GM12874 (cell line): ENCODE data around the gene FAHD1.

Experiments used
- TF ChIP-seq, protein P1 (sequence below): IDR thresholded peaks from 2 replicates; pipeline ENCODE4 v1.5.1; 2011; ENCODE audit warnings: low read depth, mild to moderate bottlenecking, control low read depth, low read length, moderate library complexity; ENCODE audit not compliant: insufficient read depth

Gene FAHD1

DNA sequence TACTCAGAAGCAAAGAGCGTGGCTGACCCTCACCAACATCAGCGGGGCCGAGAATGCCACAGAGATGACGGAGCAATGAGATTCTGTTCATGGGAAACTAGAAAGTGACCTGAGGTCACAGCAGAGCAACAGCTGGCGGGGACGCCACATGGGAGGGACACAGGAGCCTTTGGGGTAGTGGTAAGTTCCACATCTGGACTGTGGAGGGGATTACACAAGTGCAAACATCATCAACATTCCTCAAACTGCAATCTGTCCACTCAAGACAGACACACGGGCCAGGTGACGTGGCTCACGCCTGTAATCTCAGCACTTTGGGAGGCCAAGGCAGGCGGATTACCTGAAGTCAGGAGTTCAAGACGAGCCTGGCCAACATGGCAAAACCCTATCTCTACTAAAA, 11.5 kb upstream of the FAHD1 start:
- TF ChIP-seq, protein P1, sequence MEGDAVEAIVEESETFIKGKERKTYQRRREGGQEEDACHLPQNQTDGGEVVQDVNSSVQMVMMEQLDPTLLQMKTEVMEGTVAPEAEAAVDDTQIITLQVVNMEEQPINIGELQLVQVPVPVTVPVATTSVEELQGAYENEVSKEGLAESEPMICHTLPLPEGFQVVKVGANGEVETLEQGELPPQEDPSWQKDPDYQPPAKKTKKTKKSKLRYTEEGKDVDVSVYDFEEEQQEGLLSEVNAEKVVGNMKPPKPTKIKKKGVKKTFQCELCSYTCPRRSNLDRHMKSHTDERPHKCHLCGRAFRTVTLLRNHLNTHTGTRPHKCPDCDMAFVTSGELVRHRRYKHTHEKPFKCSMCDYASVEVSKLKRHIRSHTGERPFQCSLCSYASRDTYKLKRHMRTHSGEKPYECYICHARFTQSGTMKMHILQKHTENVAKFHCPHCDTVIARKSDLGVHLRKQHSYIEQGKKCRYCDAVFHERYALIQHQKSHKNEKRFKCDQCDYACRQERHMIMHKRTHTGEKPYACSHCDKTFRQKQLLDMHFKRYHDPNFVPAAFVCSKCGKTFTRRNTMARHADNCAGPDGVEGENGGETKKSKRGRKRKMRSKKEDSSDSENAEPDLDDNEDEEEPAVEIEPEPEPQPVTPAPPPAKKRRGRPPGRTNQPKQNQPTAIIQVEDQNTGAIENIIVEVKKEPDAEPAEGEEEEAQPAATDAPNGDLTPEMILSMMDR: no peak

DNA sequence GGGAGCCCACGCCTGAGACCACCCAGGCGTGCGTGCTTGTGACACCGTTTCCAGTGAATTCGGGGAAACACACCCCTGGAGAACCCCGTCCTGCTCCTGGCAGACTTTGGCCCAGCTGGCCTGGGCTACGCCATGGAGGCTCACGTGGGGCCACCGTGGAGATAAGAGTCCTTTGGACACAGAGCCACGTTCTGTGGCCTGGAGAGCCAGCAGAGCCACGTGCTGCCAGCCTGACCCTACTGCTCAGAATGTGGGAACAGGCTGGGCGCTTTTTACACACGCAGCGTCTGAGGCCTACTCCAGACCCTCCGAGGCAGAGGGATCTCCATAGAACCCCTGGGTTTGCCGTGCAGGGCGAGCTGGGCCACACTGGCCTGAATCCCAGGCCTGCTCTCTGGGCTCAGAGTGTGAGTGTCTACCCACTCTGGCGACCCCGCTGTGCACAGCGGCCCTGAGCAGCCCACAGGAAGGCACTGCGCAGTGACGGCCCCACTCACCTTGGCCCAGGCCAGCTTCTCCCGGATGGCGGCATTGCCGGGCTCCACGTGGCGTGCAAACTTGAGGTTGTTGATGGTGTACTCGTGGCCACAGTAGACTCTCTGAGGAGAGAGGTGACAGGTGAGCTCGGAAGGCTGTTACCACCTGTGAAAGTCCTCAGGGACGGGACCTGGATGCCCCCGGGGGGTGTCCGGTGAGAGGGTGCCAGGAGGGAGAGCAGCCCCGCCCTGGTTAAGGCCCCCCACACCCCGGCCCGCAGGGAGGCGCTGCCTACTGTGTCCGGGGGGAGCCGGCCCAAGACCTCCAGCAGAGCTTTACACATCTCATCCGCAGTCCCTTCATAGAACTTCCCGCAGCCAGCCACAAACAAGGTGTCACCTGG, 10.4 kb upstream of the FAHD1 start:
- TF ChIP-seq, protein P1: no peak

DNA sequence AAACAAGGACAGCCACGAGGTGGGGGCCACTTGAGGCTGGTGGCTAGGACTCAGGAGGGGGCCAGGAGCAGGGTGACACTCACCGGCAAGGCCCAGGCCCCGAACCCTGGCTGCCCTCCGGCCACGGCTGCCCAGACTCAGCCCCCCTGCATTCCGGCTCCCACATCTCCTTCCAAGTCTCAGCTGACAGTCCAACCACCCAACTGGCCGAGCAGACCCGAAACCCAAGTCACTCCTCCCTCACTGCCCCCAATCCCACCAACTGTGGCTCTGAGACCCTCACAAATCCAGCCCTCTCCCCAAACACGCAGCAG, 9.8 kb upstream of the FAHD1 start:
- TF ChIP-seq, protein P1: no peak

GRCh38 chr16:1817716-1818115, 9.3 kb upstream of the FAHD1 start:
- TF ChIP-seq, protein P1: no peak

DNA sequence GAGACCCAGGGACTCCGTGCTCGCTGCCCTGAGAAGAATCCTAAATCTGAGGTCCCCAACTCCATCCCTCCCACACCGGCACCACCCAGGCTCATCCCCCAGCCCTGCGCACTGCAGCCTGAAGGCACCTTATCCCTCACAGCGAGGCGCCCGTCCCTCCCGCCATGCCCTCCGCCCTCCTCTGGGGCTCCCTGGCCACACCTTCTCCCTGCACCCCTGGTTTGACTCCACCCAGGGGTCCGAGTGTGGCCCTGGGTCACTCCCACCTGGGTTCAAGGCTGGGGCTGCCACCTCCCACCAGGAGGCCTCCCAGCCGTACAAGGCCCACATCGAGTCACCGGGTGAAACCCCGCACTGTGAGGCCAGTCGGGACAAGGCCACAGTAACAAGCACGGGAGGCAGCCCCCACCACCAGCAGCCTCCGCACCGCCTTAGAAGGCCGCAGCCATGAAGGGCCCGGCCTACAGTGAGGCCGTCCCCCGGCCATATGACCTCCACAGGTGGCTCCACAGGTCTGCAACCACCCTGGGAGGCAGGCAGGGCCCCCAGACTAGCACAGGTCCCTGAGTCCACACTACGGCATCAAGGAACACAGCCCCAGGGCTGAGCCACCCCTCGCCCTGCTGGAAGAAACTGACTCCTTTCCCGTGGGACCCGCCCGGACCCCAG, 8.7 kb upstream of the FAHD1 start:
- TF ChIP-seq, protein P1: no peak

- TF ChIP-seq, protein P1: no peak
Measured at GRCh38 chr16:1818873-1819525, 8.0 kb upstream of the FAHD1 start.

- TF ChIP-seq, protein P1: no peak
Measured at GRCh38 chr16:1819611-1820010, 7.4 kb upstream of the FAHD1 start.
